SK-N-SH (cell line): Measurements from ENCODE around the gene GSTA5.

Experiments
- CTCF ChIP-seq: fragments of 200-600 bp; sonication (generic); IDR thresholded peaks from 2 replicates; pipeline ENCODE4 v1.6.1; 2017; ENCODE audit warnings: antibody characterized with exemption, mild to moderate bottlenecking, moderate library complexity
- RXRA ChIP-seq: IDR thresholded peaks from 2 replicates; pipeline ENCODE4 v1.4.0; 2012; ENCODE audit warnings: low read depth, mild to moderate bottlenecking, borderline replicate concordance

- TF ChIP-seq RXRA (no peak), CTCF (no peak)
Observed at GRCh38 chr6:52846002-52846401, 5.4 kb upstream of the GSTA5 start.
